GM11168 (cell line): ENCODE data around the gene TBC1D17.
"Not testable (repeated sequence)": the region's sequence is repeated elsewhere in the genome, so short reads cannot be mapped to it uniquely, and the experiment has no call there.

Experiments used
- in situ Hi-C: fragments of 300-500 bp; cut with MboI; formaldehyde crosslinking; loops from one replicate; pipeline ENCODE4 v1.12.0; 2022; ENCODE audit warnings: low sequenced_read_pairs; ENCODE audit not compliant: unreplicated experiment

Gene TBC1D17

DNA sequence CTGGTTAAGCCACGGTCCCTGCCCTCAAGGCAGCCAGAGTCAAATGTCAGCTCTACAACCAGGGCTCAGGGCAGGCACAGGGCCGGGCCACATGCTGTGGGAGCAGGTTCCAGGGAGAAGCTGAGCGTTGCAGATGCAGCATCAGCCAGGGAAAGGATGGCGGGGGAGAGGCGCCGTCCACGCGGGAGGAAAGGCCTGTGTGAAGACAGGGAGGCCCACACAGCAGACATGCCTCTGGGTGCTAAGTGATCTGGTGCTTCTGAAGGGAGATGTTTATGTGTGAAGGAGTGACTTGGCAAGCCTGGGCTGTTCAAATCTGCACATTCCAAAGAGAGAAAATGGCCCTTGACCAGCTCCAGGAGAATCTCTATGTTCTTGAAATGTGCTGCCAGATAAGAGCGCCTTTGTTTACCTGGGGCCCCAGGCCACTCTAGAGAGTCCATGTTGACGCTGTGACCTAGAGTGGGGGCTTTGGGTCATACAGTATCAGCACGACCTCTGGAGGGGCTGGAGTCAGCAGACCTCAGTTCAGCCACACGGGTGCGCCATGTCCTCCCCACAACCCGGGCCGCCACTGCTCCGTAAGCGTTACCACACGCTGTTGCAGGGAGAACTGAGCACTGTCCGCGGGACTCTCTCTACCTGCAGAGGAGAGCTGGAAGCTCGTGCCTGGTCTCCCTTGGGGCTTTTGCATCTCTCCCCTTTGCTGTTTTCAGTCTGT, 35.6 kb downstream of the TBC1D17 start:
- in situ Hi-C loops, result no loop called here

DNA sequence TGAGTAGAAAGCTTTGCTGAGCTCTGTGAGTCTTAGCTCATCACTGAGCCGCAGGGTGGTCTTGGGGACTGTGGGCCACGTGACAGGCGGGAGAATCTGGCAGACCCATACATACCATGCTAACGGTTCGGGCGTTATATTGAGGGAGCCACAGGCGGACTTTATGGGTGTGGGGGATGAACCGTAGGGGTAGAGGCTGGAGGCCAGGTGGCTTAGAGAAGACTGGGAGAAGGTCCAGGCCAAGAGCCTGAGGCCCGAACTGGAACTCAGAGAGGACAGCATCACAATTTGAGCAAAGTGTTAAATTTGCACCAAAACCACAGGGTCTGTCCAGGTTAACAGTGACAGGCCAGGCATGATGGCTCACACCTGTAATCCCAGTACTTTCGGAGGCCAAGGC, 36.2 kb downstream of the TBC1D17 start:
- in situ Hi-C loops, result no loop called here

- in situ Hi-C loops, result no loop called here
These were observed 37.8 kb downstream of the TBC1D17 start for GRCh38 chr19:49915271-49915670.

DNA sequence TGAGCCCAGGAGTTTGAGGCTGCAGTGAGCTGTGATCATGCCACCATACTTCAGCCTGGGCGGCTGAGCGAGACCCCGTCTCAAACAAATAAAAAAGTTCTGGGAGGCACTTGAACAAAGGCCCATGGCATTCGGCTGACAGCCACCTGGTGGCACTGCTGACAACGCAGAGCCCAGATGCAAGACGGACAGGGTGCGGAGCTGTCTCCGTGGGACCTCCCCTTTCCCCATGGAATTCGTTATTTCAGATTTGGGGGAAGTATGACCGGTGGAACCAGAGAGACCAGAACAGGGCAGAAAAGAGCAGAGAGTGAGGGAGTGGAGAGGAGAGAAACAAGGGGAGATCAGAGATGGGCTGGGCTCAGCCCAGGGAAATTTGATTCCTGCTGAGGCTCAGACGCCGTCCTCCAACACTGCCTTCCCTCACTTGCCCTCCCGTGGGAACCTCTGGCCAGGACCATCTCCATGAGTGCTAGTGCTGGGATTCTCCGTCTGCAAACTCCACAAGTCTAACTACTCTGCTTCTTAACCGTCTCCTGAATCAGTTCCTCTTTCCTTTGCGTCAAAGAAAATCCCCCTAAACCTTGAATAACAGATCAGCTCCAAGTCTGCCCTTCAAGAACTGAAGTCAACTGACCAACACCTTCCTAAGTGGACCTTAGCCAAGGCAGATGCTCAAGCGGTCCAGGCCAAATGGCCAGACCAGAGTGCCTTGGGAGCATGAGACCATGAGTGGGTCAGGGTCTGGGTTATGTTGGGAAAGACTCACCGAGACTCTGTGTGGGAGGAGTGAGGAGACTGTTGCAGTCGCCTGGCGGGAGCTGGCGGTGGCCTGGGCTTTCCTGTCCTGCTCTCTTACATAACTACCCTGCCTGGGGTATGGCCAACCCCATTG, 39.6 kb downstream of the TBC1D17 start:
- in situ Hi-C loops, result no loop called here

DNA sequence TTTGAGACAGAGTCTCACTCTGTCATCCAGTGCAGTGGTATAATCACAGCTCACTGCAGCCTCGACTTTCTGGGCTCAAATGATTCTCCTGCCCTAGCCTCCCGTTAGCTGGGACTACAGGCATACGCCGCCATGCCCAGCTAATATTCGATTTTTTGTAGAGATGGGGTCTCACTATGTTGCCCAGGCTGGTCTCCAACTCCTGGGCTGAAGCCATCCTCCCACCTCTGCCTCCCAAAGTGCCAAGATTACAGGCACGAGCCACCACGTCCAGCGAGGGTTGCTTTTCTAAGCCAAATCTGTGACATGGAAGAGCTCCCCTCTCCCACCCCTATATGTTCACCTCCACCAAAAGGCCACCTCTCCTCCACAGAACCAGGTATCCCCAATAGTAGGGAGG, 40.6 kb downstream of the TBC1D17 start:
- in situ Hi-C loops, result no loop called here

DNA sequence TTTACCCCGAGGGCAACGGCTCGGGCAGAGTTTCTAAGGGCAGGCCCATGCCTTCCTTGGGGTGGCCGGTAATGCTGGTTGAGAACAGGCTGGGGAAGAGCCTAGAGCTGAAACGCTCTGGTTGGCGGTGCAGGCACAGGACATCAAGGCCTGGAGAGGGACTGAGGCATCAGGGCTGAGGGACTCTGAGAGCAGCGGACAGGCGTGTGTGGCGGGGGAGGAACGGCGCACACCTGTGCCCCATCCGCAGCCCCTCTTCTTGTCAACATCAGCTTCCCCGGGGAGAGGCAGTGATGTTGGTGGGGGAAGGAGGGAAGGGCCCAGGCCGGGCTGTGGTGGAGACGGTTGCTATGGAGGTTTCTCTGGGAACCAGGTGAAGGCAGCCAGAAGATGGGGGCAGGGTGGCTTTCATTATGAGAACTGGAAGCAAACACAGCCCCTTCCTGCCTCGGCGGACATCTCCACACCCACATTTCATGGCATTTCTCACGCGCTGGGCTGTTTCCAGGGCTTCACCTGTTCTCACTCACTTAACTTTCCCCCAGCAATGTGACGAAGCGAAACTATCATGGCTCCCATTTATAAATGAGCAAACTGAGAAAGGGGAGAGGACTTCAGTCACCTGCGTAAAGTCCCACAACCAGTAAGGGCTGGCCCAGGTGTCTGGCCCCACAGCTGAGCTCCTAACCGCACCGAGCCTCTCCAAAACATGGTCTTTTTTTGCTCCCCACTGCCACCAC, 43.3 kb downstream of the TBC1D17 start:
- in situ Hi-C loops, result no loop called here

GRCh38 chr19:49921871-49922795, 44.6 kb downstream of the TBC1D17 start:
- in situ Hi-C loops, result no loop called here

DNA sequence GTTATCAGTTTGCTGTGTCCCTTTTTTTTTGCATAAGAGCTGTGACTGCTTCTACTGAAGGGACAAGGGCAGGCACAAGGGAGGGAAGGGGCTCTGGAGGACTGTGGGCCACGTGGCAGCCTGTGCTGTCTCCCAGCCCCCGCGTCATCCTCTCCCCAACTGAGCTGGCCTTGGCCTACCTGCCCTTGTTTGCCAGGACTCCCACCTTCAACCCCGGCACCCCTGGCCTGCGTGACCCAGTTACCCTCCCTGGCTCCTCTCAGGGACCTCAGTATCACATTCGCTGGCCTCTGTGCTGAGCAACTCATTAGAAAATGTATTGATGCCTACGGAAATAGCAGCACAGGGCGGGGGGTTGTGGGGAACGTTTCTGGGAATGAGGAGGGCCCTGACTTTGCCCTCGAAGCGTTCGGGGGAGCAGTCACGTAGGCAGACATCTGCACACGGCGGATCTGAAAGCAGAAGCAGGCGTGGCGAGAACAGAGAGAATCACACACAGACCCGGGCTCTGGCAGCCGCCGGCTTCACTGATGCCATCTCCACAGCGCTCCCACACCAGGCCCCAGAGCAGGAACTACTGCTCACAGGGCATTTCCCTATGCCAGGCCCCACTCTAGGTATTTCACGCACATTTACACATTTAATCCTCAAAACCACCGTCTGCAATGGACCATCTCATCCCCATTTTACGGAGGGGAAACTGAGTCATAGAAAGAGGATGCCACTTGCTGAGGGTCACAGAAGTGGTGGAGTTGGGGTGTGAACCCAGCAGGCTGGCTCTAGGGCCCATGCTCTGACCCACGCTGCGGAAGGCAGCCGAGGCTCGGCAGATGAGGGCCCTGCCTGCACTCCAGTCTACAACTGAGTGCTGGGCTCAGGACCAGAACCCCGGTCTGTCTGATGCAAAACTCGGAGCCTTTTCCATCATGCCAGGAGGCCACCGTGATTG, 45.8 kb downstream of the TBC1D17 start:
- in situ Hi-C loops, result no loop called here

- in situ Hi-C loops, result no loop called here
These were observed 46.7 kb downstream of the TBC1D17 start for GRCh38 chr19:49924004-49924880.

DNA sequence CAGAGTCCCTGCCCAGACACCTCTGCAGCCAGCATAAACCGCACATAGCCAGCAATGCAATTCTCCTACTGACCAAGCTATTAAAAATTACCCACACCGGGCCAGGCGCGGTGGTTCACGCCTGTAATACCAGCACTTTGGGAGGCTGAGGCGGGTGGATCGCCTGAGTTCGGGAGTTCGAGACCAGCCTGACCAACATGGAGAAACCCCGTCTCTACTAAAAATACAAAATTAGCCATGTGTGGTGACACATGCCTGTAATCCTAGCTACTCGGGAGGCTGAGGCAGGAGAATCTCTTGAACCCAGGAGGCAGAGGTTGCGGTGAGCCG, 47.3 kb downstream of the TBC1D17 start:
- in situ Hi-C loops, result not testable (repeated sequence)

DNA sequence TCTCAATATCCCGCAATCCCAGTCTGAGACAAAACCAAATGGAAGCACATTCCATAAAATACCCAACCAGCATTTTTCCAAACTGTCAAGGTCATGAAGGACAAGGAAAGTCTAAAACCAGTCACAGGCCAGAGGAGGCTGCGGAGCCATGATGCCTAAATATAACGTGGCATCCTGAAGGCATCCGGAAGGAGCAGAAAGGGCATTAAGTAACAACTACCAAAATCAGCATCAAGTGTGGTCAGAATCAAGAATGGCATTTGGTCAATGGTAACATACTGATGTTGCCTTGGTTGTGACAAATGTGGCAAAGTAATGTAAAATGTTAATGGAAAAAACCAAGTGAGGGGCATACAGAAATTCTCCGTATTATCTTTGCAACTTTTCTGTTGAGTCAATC, 48.0 kb downstream of the TBC1D17 start:
- in situ Hi-C loops, result no loop called here

DNA sequence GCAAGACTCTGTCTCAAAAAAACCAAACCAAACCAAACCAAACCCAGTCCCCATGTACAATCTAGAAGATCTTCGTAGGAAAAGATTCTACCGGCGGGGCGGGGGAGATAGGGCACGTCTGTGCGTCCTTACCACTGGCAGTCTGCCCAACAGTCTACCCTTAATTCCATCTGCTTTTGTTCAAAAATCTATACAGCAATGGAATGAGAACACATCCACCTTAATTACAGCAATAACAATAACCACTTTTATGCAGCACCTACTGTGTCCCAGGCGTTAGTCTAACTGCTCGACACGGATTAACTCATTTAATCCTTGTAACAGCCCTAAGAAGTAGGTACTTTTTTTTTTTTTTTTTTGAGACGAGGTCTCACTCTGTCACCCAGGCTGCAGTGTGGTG, 49.0 kb downstream of the TBC1D17 start:
- in situ Hi-C loops, result no loop called here

- in situ Hi-C loops, result no loop called here
These were observed 50.2 kb downstream of the TBC1D17 start for GRCh38 chr19:49927526-49928264.

DNA sequence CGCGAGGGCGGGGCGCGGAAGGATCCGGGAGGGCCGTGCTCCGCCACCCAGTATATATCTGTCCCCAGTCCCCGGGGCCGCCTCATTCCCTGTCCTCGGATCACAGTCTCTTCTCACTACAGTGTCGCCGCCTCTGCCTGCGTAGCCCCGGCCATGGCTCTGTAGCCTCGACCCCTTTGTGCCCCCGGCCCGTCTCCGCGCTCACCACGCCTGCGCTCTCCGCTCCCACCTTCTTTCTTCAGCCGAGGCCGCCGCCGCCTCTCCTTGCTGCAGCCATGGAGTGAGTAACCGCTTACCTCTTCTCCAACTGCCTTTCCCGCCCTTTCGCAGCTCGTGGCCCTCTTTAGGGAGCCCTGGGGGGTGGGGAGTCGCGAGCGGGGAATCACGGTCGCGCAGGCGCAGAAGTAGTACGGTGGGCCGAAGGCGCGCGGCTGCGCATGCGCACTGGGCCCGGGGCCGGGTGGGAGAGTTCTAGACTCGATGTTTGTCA, 51.7 kb downstream of the TBC1D17 start, which contains the start of the genes ATF5 and NUP62:
Gene ATF5 (plus strand): TSS at position 85 of the 490 bp plus-strand sequence. CDS start 1,646 bp downstream, outside the sequence.
Gene NUP62 (minus strand): TSS at position 384 of the 490 bp plus-strand sequence. CDS start 19,697 bp downstream, outside the sequence.
- in situ Hi-C loops, result no loop called here

DNA sequence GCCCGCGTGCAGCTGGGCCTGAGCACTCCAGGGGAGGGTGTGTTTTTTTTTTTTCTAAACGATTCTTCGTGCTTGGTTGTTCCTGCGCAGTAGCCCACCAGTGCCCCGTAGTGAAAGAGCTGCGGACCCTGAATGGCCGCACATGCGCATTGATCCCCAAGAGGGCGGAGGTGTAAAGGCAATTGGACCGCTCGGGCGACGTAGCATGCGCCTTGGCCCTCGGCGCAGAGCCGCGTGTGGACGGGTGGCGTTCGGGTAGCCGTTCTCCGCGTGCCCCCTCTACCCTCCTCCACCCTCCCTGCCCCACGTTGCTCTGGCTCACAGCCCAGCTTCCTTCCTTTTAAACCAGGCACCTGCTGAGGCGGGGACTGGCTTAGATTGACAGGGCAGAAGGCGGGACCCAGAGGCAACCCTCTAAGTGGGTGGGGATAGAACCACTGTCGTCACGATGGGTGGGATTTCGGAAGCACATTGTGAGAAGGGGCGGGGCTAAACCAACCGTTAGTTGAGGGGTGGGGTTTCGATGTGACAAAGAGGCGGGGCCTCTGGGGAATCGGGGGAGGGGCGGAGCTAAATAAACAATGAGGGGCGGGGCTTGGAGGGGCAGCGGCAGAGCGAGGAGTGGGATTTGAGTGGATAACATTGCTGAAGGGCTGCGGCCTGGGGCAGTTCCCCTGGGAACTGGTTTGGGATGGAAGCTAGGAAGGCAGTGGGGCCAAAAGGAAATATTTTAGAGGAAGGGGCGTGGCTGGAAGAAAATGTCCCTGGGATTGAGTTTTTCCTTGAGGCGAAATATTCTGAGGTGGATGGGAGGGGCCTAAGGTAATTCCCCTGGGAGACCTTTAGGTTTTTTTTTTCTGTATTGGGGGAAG, 52.3 kb downstream of the TBC1D17 start:
- in situ Hi-C loops, result no loop called here

DNA sequence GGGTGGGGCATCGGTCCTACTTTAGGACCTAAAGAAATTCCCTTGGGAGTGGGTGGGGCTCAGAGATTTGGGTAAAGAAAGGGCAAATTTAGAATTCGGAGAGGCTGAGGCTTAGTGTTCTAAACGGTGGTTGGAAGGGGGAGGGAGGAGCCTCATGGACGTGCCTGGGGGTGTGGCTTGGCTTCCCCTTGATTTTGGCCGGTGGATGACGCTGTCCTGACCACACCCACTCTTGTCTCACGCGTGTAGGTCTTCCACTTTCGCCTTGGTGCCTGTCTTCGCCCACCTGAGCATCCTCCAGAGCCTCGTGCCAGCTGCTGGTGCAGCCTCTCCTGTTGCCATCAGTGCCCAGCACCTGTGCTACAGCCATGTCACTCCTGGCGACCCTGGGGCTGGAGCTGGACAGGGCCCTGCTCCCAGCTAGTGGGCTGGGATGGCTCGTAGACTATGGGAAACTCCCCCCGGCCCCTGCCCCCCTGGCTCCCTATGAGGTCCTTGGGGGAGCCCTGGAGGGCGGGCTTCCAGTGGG, 53.0 kb downstream of the TBC1D17 start:
- in situ Hi-C loops, result no loop called here
